Fibroblast of lung (primary cell): ENCODE measurements around the gene VWA5B1. TPM values are rescaled to one million over a fixed set of nuclear protein-coding genes. Genes with fewer than 3 reads are reported as not detected.

Experiments
- DNase-seq, 2 donors: peaks; one replicate each; pipeline versions ENCODE4 v3.0.0 to v3.0.0-alpha.2; 2010; ENCODE audit warnings: low read depth in 2 of 2
- H2AFZ ChIP-seq: 2 replicates; pipeline ENCODE4 v1.5.1; 2012; ENCODE audit warnings: low read length, control low read depth, inconsistent platforms
- H3K27ac ChIP-seq: 2 replicates; pipeline ENCODE4 v1.5.1; 2011; ENCODE audit warnings: low read length, control low read depth; ENCODE audit not compliant: insufficient read depth
- H3K27me3 ChIP-seq: 2 replicates; pipeline ENCODE4 v1.5.1; 2011; ENCODE audit warnings: mild to moderate bottlenecking, low read length; ENCODE audit not compliant: control insufficient read depth, insufficient read depth
- H3K36me3 ChIP-seq: 2 replicates; pipeline ENCODE4 v1.5.1; 2011; ENCODE audit warnings: low read length; ENCODE audit not compliant: control insufficient read depth, insufficient read depth
- H3K4me1 ChIP-seq: 2 replicates; pipeline ENCODE4 v1.5.1; 2011; ENCODE audit warnings: low read length; ENCODE audit not compliant: control insufficient read depth, insufficient read depth; ENCODE audit errors: extremely low read depth
- H3K4me2 ChIP-seq: 2 replicates; pipeline ENCODE4 v1.5.1; 2011; ENCODE audit warnings: low read length, control low read depth; ENCODE audit not compliant: insufficient read depth; ENCODE audit errors: extremely low read depth
- H3K4me3 ChIP-seq, 4 experiments: fragments of 200-600 bp in 1 of 4; sonication (generic) in 1 of 4; replicated peaks in 1 of 4; 2 replicates each; pipeline ENCODE4 v1.5.1; 2011 to 2016; ENCODE audit warnings: low read length in 4 of 4, low read depth in 3 of 4, mild to moderate bottlenecking in 3 of 4, control low read depth in 2 of 4, inconsistent platforms in 1 of 4, mixed read lengths in 1 of 4; ENCODE audit not compliant: insufficient read depth in 1 of 4; ENCODE audit errors: control extremely low read depth in 1 of 4
- H3K79me2 ChIP-seq: 2 replicates; pipeline ENCODE4 v1.5.1; 2012; ENCODE audit warnings: mild to moderate bottlenecking, low read length, inconsistent platforms; ENCODE audit not compliant: control insufficient read depth, insufficient read depth
- H3K9ac ChIP-seq: 2 replicates; pipeline ENCODE4 v1.5.1; 2011; ENCODE audit warnings: mild to moderate bottlenecking, low read length, control low read depth; ENCODE audit not compliant: insufficient read depth
- H3K9me3 ChIP-seq: 2 replicates; pipeline ENCODE4 v1.5.1; 2012; ENCODE audit warnings: low read depth, low read length; ENCODE audit not compliant: control insufficient read depth, insufficient read depth
- H4K20me1 ChIP-seq: 2 replicates; pipeline ENCODE4 v1.5.1; 2011; ENCODE audit warnings: low read length; ENCODE audit not compliant: control insufficient read depth, insufficient read depth; ENCODE audit errors: extremely low read depth
- EZH2 ChIP-seq: IDR thresholded peaks from 2 replicates; pipeline ENCODE4 v1.5.1; 2012; ENCODE audit warnings: low read length, control low read depth, mild to moderate bottlenecking; ENCODE audit errors: missing control alignments
- polyA plus RNA-seq, 2 donors: library from polyadenylated mRNA; depleted of rRNA in 1 of 2; stranded (reverse) in 1 of 2; unstranded in 1 of 2; fragments of >200 nt; gene quantifications; 2 replicates each; pipeline ENCODE4 v1.2.1, GENCODE V29; 2011 to 2012; ENCODE audit warnings: missing spikeins in 1 of 2
- total RNA-seq: library from RNA; depleted of rRNA; stranded (reverse); fragments of >200 nt; gene quantifications from 2 replicates; pipeline ENCODE4 v1.2.1, GENCODE V29; 2014
- TF ChIP-seq, protein P1 (sequence below), 2 donors: IDR thresholded peaks in 1 of 2; conservative IDR thresholded peaks in 1 of 2; 1 replicate in 1 of 2; 2 replicates in 1 of 2; pipeline ENCODE4 v1.5.1; 2011 to 2012; ENCODE audit warnings: low read length in 2 of 2, control low read depth in 1 of 2, inconsistent platforms in 1 of 2, low read depth in 1 of 2, mild to moderate bottlenecking in 1 of 2

Gene VWA5B1
- total and polyA plus RNA-seq, 2 donors (not counting 1 experiment from before 2014, with no cell fraction given): not detected

DNA sequence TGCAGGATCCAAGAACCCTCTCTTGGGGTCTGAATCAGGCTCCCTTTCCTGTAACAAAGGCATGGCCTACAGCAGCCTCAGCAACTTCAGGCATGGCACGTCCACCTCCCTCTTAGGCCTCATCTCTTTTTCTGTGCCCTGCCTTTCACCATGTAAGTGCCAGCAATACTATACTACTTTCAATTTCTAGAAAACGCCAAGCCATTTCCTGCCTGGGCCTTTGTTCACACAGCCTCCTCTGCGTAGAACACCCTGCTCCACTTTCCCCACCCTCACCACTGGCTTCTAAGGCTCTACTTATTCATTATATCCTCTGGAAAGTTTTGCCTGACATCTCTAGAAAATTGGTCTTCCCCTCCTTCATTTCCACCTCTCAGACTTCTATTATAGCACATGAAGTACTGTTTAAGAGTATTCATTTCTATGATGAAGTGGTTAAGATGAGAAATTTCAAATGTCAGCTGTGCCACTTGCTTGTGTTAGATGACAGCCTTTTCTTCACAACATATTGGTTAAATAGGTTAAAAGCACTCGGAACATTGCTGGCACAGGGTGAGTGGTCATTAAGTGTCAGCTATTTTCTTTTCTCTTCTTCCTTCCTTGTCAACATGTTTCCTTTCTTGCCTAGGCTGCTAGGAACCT, 41.6 kb upstream of the VWA5B1 start:
- no peak overlapping the region for H3K4me3 ChIP-seq
- no peaks in the 10 kb centered on the region for H3K9me3 ChIP-seq
- H4K20me1 ChIP-seq: no peaks in the 10 kb centered on the region
- H3K4me1 ChIP-seq: no peaks in the 10 kb centered on the region
- no peak overlapping the region for H2AFZ ChIP-seq
- no peaks in the 10 kb centered on the region for H3K36me3 ChIP-seq
- H3K27ac ChIP-seq: no peak overlapping the region
- no peak overlapping the region for H3K9ac ChIP-seq
- no peaks in the 10 kb centered on the region for H3K79me2 ChIP-seq
- no peak overlapping the region for H3K4me2 ChIP-seq
- no peak for TF ChIP-seq EZH2
- TF ChIP-seq, protein P1, sequence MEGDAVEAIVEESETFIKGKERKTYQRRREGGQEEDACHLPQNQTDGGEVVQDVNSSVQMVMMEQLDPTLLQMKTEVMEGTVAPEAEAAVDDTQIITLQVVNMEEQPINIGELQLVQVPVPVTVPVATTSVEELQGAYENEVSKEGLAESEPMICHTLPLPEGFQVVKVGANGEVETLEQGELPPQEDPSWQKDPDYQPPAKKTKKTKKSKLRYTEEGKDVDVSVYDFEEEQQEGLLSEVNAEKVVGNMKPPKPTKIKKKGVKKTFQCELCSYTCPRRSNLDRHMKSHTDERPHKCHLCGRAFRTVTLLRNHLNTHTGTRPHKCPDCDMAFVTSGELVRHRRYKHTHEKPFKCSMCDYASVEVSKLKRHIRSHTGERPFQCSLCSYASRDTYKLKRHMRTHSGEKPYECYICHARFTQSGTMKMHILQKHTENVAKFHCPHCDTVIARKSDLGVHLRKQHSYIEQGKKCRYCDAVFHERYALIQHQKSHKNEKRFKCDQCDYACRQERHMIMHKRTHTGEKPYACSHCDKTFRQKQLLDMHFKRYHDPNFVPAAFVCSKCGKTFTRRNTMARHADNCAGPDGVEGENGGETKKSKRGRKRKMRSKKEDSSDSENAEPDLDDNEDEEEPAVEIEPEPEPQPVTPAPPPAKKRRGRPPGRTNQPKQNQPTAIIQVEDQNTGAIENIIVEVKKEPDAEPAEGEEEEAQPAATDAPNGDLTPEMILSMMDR (conservative IDR thresholded peaks at IDR 0.05 in 1 of 2, IDR thresholded peaks at IDR 0.05 in 1 of 2; ENCODE audit: low read depth in 1 of 2, low read length in 2 of 2): no peak
- peaks cover 5% of the 10 kb centered on the region for H3K27me3 ChIP-seq
- DNase-seq: no peak

DNA sequence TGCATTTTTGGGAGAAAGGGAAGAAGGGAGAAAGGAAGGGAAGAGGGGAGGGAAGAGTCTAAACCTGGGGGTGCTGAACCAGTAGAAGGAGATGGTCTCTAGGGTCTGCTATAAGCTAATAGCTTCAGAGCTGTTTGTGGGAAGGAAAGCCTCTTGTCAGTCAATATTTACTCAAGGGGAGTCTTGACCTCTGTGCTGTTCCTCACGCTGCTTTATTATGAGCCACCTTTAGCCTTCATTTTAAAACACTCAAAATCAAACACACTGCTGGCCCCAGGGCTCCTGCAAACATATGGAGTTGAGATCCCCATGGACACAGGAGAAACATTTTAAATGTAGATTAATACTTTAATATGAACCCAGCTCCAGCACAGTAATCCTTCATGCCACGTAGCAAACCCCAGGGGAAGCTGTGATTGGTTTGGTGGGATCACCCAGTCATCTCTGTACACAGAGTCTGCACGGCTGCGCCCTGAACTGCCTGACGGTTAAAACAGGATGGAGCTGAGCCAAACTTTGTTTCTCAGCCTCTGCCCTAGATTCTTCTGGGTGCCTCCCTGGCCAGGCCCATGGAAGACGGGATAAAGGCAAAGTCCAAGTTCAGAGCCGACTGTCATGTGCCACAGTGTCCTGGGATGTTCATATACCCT, 40.2 kb upstream of the VWA5B1 start:
- no peak overlapping the region for H3K4me3 ChIP-seq
- TF ChIP-seq EZH2: no peak
- TF ChIP-seq, protein P1 (conservative IDR thresholded peaks at IDR 0.05 in 1 of 2, IDR thresholded peaks at IDR 0.05 in 1 of 2; ENCODE audit: low read depth in 1 of 2, low read length in 2 of 2): no peak
- peaks cover under 1% of the 10 kb centered on the region for H3K4me1 ChIP-seq
- no peaks in the 10 kb centered on the region for H3K27me3 ChIP-seq
- H3K79me2 ChIP-seq: no peaks in the 10 kb centered on the region
- H2AFZ ChIP-seq: no peak overlapping the region
- H3K9ac ChIP-seq: no peak overlapping the region
- no peaks in the 10 kb centered on the region for H3K36me3 ChIP-seq
- no peak overlapping the region for H3K27ac ChIP-seq
- H3K9me3 ChIP-seq: no peaks in the 10 kb centered on the region
- no peaks in the 10 kb centered on the region for H4K20me1 ChIP-seq
- H3K4me2 ChIP-seq: no peak overlapping the region
- DNase-seq: peak in 1 of 2 donors; percentile 65

- H3K9ac ChIP-seq: no peak overlapping the region
- H3K9me3 ChIP-seq: no peaks in the 10 kb centered on the region
- H3K4me3 ChIP-seq: no peak overlapping the region
- no peaks in the 10 kb centered on the region for H4K20me1 ChIP-seq
- H2AFZ ChIP-seq: no peak overlapping the region
- no peak for DNase-seq
- H3K79me2 ChIP-seq: no peaks in the 10 kb centered on the region
- H3K36me3 ChIP-seq: no peaks in the 10 kb centered on the region
- H3K4me1 ChIP-seq: peaks cover 8% of the 10 kb centered on the region
- no peak for TF ChIP-seq EZH2
- TF ChIP-seq, protein P1 (conservative IDR thresholded peaks at IDR 0.05 in 1 of 2, IDR thresholded peaks at IDR 0.05 in 1 of 2; ENCODE audit: low read depth in 1 of 2, low read length in 2 of 2): no peak
- no peak overlapping the region for H3K4me2 ChIP-seq
- no peaks in the 10 kb centered on the region for H3K27me3 ChIP-seq
- H3K27ac ChIP-seq: no peak overlapping the region
Observed at GRCh38 chr1:20252587-20252986, 38.1 kb upstream of the VWA5B1 start.
